IMR-90 (cell line): Measurements from ENCODE around the gene LHX1. TPM values are rescaled to one million over a fixed set of nuclear protein-coding genes. Genes with fewer than 3 reads are reported as not detected.

ENCODE experiments used
- ATAC-seq: fragments of 200-7000 bp; cut with Tn5 transposase; 2 replicates; pipeline ENCODE4 v1.9.1; 2020; ENCODE audit warnings: low read depth, mild to moderate bottlenecking, moderate library complexity
- BruUV-seq: library from RNA; stranded (reverse); fragments of 400-500 nt; replicated peaks from 2 replicates; lab custom pipeline; 2021; lab: Mats Ljungman, UMichigan
- CTCF ChIA-PET: fragments of 300-600 bp; formaldehyde crosslinking; extraction: SDS; loops from one replicate; lab custom pipeline; 2021; ENCODE audit warnings: antibody characterized with exemption; lab: Yijun Ruan, JAX
- POLR2A ChIA-PET: fragments of 300-600 bp; sonication (Branson Sonifier 250); formaldehyde crosslinking; loops from one replicate; lab custom pipeline; 2022; ENCODE audit warnings: antibody characterized with exemption; ENCODE audit not compliant: unreplicated experiment; lab: Charles Lee
- DNase-seq: peaks from one replicate; pipeline ENCODE4 v3.0.0; 2013
- H2AFZ ChIP-seq: replicated peaks from 2 replicates; pipeline ENCODE3; 2013; ENCODE audit warnings: low read length, mild to moderate bottlenecking; ENCODE audit not compliant: poor library complexity
- H2AK5ac ChIP-seq: 2 replicates; pipeline ENCODE4 v1.6.1; 2013; ENCODE audit warnings: low read depth, low read length, inconsistent platforms
- H2AK9ac ChIP-seq: replicated peaks from 2 replicates; pipeline ENCODE3; 2013; ENCODE audit warnings: mild to moderate bottlenecking, low read depth, low read length, moderate library complexity; ENCODE audit not compliant: poor library complexity
- H2BK120ac ChIP-seq: 2 replicates; pipeline ENCODE4 v1.6.1; 2013; ENCODE audit warnings: low read depth, low read length, inconsistent platforms
- H2BK15ac ChIP-seq: 3 replicates; pipeline ENCODE4 v1.6.1; 2013; ENCODE audit warnings: low read depth, low read length, inconsistent platforms
- H2BK20ac ChIP-seq: 2 replicates; pipeline ENCODE4 v1.6.1; 2013; ENCODE audit warnings: low read depth, mild to moderate bottlenecking, inconsistent platforms, low read length, moderate library complexity
- H2BK5ac ChIP-seq: 2 replicates; pipeline ENCODE4 v1.6.1; 2013; ENCODE audit warnings: mild to moderate bottlenecking, low read depth, low read length, inconsistent platforms; ENCODE audit not compliant: poor library complexity, severe bottlenecking
- H3K14ac ChIP-seq: replicated peaks from 2 replicates; pipeline ENCODE4 v1.6.1; 2013; ENCODE audit warnings: low read depth, low read length, inconsistent platforms
- H3K18ac ChIP-seq: 2 replicates; pipeline ENCODE4 v1.6.1; 2013; ENCODE audit warnings: low read depth, low read length, control low read depth
- H3K23ac ChIP-seq: 2 replicates; pipeline ENCODE4 v1.6.1; 2013; ENCODE audit warnings: low read depth, low read length, inconsistent platforms
- H3K27ac ChIP-seq: 2 replicates; pipeline ENCODE4 v1.5.1; 2013; ENCODE audit warnings: mild to moderate bottlenecking, control low read depth, low read length; ENCODE audit not compliant: insufficient read depth
- H3K27me3 ChIP-seq: 2 replicates; pipeline ENCODE4 v1.6.1; 2013; ENCODE audit warnings: low read length; ENCODE audit not compliant: control insufficient read depth, insufficient read depth
- H3K36me3 ChIP-seq: 2 replicates; pipeline ENCODE4 v1.6.1; 2013; ENCODE audit warnings: low read length, mixed read lengths; ENCODE audit not compliant: control insufficient read depth, insufficient read depth
- H3K4ac ChIP-seq: 2 replicates; pipeline ENCODE4 v1.6.1; 2013; ENCODE audit warnings: low read depth, low read length, inconsistent platforms
- H3K4me1 ChIP-seq: 2 replicates; pipeline ENCODE4 v1.6.1; 2013; ENCODE audit warnings: low read length, mixed read lengths; ENCODE audit not compliant: control insufficient read depth, insufficient read depth
- H3K4me2 ChIP-seq: 2 replicates; pipeline ENCODE4 v1.6.1; 2013; ENCODE audit warnings: low read depth, mild to moderate bottlenecking, control low read depth, low read length, moderate library complexity
- H3K4me3 ChIP-seq: 2 replicates; pipeline ENCODE4 v1.5.1; 2013; ENCODE audit warnings: low read depth, mild to moderate bottlenecking, control low read depth, low read length, moderate library complexity; ENCODE audit not compliant: insufficient read depth
- H3K56ac ChIP-seq: 2 replicates; pipeline ENCODE4 v1.6.1; 2013; ENCODE audit warnings: low read length, inconsistent platforms; ENCODE audit not compliant: insufficient read depth; ENCODE audit errors: extremely low read depth
- H3K79me1 ChIP-seq, 2 experiments: 2 replicates each; pipeline ENCODE4 v1.6.1; 2013; ENCODE audit warnings: low read length in 2 of 2, inconsistent platforms in 1 of 2, low read depth in 1 of 2
- H3K9ac ChIP-seq: 2 replicates; pipeline ENCODE4 v1.6.1; 2013; ENCODE audit warnings: low read depth, low read length, control low read depth
- H3K9me1 ChIP-seq: 2 replicates; pipeline ENCODE4 v1.6.1; 2013; ENCODE audit warnings: low read length, inconsistent platforms; ENCODE audit not compliant: insufficient read depth
- H3K9me3 ChIP-seq: 2 replicates; pipeline ENCODE4 v1.6.1; 2013; ENCODE audit warnings: low read length; ENCODE audit not compliant: control insufficient read depth, insufficient read depth
- H4K20me1 ChIP-seq: 2 replicates; pipeline ENCODE4 v1.6.1; 2013; ENCODE audit warnings: low read length, inconsistent platforms; ENCODE audit not compliant: insufficient read depth
- H4K5ac ChIP-seq: 2 replicates; pipeline ENCODE4 v1.6.1; 2013; ENCODE audit warnings: mild to moderate bottlenecking, low read depth, low read length, control low read depth
- H4K8ac ChIP-seq, 2 experiments: 2 replicates each; pipeline ENCODE4 v1.6.1; 2013; ENCODE audit warnings: low read depth in 2 of 2, low read length in 2 of 2, control low read depth in 1 of 2, inconsistent platforms in 1 of 2
- H4K91ac ChIP-seq: 2 replicates; pipeline ENCODE4 v1.6.1; 2013; ENCODE audit warnings: low read depth, low read length, inconsistent platforms; ENCODE audit not compliant: insufficient read depth
- BHLHE40 ChIP-seq: fragments of 150-350 bp; IDR thresholded peaks from 2 replicates; pipeline ENCODE4 v1.6.1; 2016; ENCODE audit warnings: mild to moderate bottlenecking, low read depth, low read length
- CEBPB ChIP-seq: IDR thresholded peaks from 2 replicates; pipeline ENCODE4 v1.6.1; 2012; ENCODE audit warnings: low read depth, low read length, improper control_type of control experiment
- FOS ChIP-seq: fragments of 150-350 bp; IDR thresholded peaks from 2 replicates; pipeline ENCODE4 v1.6.1; 2016; ENCODE audit warnings: low read depth, low read length
- MAFK ChIP-seq: IDR thresholded peaks from 2 replicates; pipeline ENCODE4 v1.6.1; 2012; ENCODE audit warnings: low read depth, low read length, improper control_type of control experiment
- MAZ ChIP-seq: IDR thresholded peaks from 2 replicates; pipeline ENCODE4 v1.6.1; 2012; ENCODE audit warnings: low read depth, mild to moderate bottlenecking, low read length, improper control_type of control experiment, moderate library complexity, borderline replicate concordance
- MXI1 ChIP-seq: IDR thresholded peaks from 2 replicates; pipeline ENCODE4 v1.6.1; 2012; ENCODE audit warnings: low read depth, mild to moderate bottlenecking, low read length, moderate library complexity, borderline replicate concordance
- RCOR1 ChIP-seq: IDR thresholded peaks from 2 replicates; pipeline ENCODE4 v1.6.1; 2012; ENCODE audit warnings: mild to moderate bottlenecking, low read length, improper control_type of control experiment; ENCODE audit not compliant: insufficient replicate concordance
- WGBS, 2 experiments: methylation state at CpG; one replicate each; pipeline versions ENCODE4 v1.1.5 to v1.1.7; 2013; ENCODE audit warnings: missing lambda C conversion rate in 2 of 2; ENCODE audit not compliant: insufficient read length in 1 of 2; ENCODE audit errors: extremely low coverage in 2 of 2; 5-methylcytosine and 5-hydroxymethylcytosine counted together
- dilution Hi-C: fragments of 300-500 bp; cut with HindIII; formaldehyde crosslinking; loops from one replicate; pipeline ENCODE4 v1.14.3; 2018; ENCODE audit warnings: low sequenced_read_pairs; ENCODE audit not compliant: unreplicated experiment
- in situ Hi-C: fragments of 300-500 bp; cut with MboI; formaldehyde crosslinking; loops from 3 replicates; pipeline ENCODE4 v1.14.3; 2019; ENCODE audit warnings: low sequenced_read_pairs, inconsistent platforms, mixed read lengths
- intact Hi-C: fragments of 100-400 bp; cut with micrococcal nuclease; formaldehyde crosslinking; loops from 2 replicates; pipeline ENCODE4 v1.10.0; 2022
- polyA plus RNA-seq, 3 experiments: library from polyadenylated mRNA; depleted of rRNA; stranded (reverse); fragments of >200 nt; gene quantifications; 2 replicates each; pipeline ENCODE4 v1.2.3, GENCODE V29; 2012; ENCODE audit warnings: low replicate concordance in 1 of 3
- total RNA-seq: library from RNA; depleted of rRNA; stranded (reverse); fragments of >200 nt; gene quantifications from 2 replicates; pipeline ENCODE4 v1.2.3, GENCODE V29; 2012
- TF ChIP-seq, protein P1 (sequence below): fragments of 150-350 bp; IDR thresholded peaks from 2 replicates; pipeline ENCODE4 v1.6.1; 2016; ENCODE audit warnings: low read depth, mild to moderate bottlenecking, low read length, moderate library complexity, borderline replicate concordance
- TF ChIP-seq, protein P2 (sequence below): fragments of 150-350 bp; IDR thresholded peaks from 2 replicates; pipeline ENCODE4 v1.6.1; 2017; ENCODE audit warnings: mild to moderate bottlenecking, antibody characterized with exemption, low read length, low read depth

The LHX1 gene
- total and polyA plus RNA-seq, 2 of the 4 experiments (the other 2 are of a cell fraction): not detected

DNA sequence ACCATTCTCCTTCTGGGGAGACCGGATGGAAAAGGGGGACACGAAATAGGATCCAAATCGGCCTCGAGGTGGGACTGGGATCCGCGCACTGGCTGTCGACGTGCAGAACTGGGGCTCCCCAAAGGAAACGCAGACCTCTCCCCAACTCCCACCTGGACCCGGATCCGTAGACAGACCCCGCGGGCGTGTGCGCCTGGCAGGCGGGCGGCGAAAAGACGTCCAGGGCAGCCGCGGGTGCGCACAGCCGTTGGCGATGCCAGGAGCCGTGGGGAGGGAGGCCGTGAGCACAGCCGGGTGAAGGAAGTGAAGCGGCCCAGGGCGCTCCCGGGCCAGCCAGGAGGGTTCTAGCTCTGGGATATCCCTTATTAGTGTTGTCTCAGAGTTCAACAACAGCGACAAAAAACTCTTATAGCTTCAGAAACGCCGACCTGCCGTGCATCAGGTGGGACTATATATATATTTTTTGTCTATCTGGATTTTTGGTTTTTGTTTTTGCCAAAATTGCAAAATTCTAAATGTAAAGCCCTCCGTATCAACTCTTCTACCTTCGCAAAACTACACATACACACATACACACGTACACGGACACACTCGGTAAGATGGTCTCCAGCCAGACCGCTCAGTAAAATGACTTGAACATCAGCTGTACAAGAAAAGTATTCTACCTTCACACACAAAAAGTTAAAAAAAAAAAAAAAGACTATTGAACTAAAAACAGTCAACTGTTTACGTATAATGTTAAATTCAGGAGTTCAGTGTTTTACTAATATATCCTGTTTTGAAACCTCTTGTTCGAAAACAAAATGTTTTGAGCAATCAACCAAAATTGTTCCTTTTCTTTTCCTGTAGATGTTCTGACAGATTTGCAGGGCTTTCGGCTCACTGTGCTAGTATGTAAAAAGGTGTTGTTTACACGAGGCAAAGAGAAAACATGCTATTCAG lies 6.2 kb downstream of the LHX1 start:
- WGBS, 2 experiments: 20% methylated on average over 2 of the region's 44 CpGs; no CpG with 5 or more reads in 1 of the 2 experiments
- Histone ChIP-seq H3K4ac (no peak overlapping the region), H3K27me3 (peaks cover 89% of the 10 kb centered on the region), H4K5ac (no peak overlapping the region), H2AK9ac (no peak overlapping the region), H3K36me3 (no peaks in the 10 kb centered on the region), H2BK120ac (no peak overlapping the region), H2BK5ac (no peak overlapping the region), H4K20me1 (0 out of 2 replicates have a peak, but pooled peaks cover 7% of the 10 kb centered on the region), H3K79me1 (no peaks in the 10 kb centered on the region), H3K4me3 (no peak overlapping the region), H3K4me1 (peaks cover 1% of the 10 kb centered on the region; the same call in 1 of the 2 replicates), H3K27ac (no peak overlapping the region), H2AFZ (no peak overlapping the region), H3K4me2 (no peak overlapping the region), H3K9ac (no peak overlapping the region), H4K8ac (no peak overlapping the region), H3K14ac (no peak overlapping the region), H4K91ac (no peak overlapping the region), H3K9me3 (peaks cover 16% of the 10 kb centered on the region), H3K23ac (no peak overlapping the region), H3K18ac (no peak overlapping the region), H2BK20ac (no peak overlapping the region), H3K56ac (no peak overlapping the region), H2BK15ac (no peak overlapping the region), H3K9me1 (no peaks in the 10 kb centered on the region), H2AK5ac (no peak overlapping the region)
- dilution Hi-C loops: no loop called here
- no peak for DNase-seq
- BruUV-seq: no TSS peak
- intact Hi-C loops: loop anchor here (10.0 kb wide), 1 partner anchor 309 kb away; no protein-coding TSS in a partner anchor
- POLR2A ChIA-PET: no interaction called here
- in situ Hi-C loops: no loop called here
- CTCF ChIA-PET: interaction anchor here (0.6 to 1.2 kb wide), 2 partner anchors 105 to 1999 kb away, joined by 3 read pairs; no protein-coding TSS in a partner anchor
- TF ChIP-seq, protein P1, sequence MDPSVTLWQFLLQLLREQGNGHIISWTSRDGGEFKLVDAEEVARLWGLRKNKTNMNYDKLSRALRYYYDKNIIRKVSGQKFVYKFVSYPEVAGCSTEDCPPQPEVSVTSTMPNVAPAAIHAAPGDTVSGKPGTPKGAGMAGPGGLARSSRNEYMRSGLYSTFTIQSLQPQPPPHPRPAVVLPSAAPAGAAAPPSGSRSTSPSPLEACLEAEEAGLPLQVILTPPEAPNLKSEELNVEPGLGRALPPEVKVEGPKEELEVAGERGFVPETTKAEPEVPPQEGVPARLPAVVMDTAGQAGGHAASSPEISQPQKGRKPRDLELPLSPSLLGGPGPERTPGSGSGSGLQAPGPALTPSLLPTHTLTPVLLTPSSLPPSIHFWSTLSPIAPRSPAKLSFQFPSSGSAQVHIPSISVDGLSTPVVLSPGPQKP: no peak
- no peak for TF ChIP-seq BHLHE40
- TF ChIP-seq, protein P2, sequence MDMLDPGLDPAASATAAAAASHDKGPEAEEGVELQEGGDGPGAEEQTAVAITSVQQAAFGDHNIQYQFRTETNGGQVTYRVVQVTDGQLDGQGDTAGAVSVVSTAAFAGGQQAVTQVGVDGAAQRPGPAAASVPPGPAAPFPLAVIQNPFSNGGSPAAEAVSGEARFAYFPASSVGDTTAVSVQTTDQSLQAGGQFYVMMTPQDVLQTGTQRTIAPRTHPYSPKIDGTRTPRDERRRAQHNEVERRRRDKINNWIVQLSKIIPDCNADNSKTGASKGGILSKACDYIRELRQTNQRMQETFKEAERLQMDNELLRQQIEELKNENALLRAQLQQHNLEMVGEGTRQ: no peak
- no peak for TF ChIP-seq CEBPB
- TF ChIP-seq MAFK: no peak
- no peak for TF ChIP-seq RCOR1
- TF ChIP-seq MXI1: no peak
- no peak for TF ChIP-seq MAZ
- TF ChIP-seq FOS: no peak
- no peak for ATAC-seq
